NCI-H1417 treated with DMSO at 0.1 percent for 48 hours (cell line): ENCODE results near the gene BAD.

ENCODE experiments used
- DNase-seq: peaks from one replicate; lab custom pipeline; 2025; lab: John Stamatoyannopoulos, UW

Gene BAD

GRCh38 chr11:64227405-64227956, 57.0 kb downstream of the BAD start:
- DNase-seq, result no peak

GRCh38 chr11:64226507-64227051, 57.9 kb downstream of the BAD start:
- DNase-seq, result no peak

DNA sequence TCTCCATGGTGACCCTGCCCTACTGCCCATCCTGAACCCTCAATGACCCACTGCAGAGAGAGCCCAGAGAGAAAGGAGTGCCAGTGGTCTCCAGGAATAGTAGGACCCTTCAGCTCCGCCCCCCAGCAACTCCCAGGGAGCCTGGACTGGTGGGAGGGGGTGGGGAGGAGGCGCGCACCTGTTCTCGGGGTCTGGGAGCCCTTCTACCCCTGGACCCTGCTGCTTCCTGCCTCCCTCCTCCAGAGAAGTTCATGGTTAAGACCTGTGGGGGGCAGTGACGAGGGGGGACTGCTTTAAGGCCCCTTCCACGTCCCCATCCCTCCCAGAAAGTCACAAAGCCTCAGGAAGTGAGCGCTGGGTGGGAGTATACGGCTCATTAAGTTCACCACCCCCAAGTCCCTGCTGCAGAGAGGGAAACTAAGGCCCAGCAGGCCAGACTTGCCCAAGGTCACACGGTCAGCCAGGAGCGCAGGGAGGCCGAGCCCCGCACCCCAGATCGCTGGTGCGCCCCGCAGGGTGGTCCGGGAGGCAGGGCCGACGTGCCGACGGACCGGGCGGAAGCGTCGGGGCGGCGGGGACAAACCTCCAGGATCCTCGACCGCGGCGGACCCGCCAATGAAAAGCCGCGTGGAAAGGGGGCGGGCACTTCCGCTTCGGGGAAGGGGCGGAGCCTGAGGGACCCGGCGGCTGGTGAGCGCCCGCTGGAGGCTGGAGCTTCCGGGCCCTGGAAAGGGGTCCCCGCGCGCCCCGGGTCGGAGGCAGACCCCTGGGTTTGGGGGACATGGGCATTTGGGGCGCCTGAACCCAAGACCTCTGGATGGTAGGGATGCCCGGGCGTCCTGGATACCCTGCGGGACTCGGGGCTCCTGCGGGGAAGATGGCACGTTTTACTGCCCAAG, 58.6 kb downstream of the BAD start, which contains the start of the genes NUDT22 and TRPT1:
Gene NUDT22 (plus strand): TSS at position 667 of the 899 bp plus-strand sequence. CDS start 379 bp downstream, outside the sequence.
Gene TRPT1 (minus strand): TSS at position 579 of the 899 bp plus-strand sequence. CDS start 326 bp downstream, at position 253.
- no peak for DNase-seq

DNA sequence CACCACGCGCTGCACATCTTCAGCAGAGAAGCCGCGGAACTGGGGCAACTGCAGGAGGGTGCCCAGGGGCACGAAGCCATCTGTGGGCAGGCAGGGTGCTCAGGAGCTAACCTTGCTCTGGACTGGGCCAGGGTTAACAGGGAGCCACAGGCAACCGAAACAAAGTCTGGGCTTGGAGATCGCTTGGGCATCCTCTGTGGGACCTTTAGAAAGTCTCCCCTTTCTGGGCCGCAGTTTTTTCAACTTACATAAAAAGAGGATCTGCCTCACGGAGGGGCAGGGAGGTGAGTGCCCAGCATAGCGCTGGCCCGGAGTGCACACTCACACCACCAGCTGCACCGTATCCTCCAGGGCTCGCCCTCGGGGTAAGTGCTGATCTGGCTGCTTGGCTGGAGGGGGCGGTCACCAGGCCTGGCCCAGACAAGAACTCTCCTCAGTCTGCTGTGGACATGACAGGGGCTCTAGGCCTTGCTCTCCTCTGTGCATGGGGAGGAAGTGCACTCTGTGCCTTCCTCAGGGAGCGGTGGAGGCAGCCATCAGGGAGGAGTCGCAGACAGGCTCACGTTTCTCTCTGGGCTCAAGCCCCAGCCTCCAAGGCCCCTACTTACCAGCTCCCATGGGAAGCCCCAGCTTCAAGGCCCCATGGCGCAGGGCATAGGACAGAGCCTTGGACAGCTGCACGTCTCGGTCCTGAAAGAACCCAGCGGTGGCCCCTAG, 59.4 kb downstream of the BAD start:
- DNase-seq, result no peak

GRCh38 chr11:64224151-64224890, 60.1 kb downstream of the BAD start:
- DNase-seq, result no peak

GRCh38 chr11:64223001-64223651, 61.3 kb downstream of the BAD start:
- DNase-seq, result no peak

DNA sequence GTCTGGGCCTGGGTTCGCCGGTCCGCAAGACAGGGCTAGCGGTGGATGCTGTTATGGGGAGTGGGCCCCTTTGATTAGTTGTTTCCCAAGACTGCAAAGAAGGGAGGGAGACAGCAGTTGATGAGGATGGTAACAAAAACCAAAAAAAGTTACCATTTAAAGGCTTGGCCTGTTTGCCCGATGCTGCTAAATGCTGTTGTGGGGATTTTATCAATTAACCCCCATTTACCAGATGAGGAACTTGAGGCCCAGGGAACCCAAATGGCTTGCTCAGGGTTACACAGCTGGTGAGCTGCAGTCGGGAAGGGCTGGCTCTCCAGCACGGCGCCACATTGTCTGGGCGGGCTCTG, 61.8 kb downstream of the BAD start:
- DNase-seq, result no peak

- DNase-seq, result no peak
Observed at GRCh38 chr11:64220798-64221197, 63.7 kb downstream of the BAD start.

DNA sequence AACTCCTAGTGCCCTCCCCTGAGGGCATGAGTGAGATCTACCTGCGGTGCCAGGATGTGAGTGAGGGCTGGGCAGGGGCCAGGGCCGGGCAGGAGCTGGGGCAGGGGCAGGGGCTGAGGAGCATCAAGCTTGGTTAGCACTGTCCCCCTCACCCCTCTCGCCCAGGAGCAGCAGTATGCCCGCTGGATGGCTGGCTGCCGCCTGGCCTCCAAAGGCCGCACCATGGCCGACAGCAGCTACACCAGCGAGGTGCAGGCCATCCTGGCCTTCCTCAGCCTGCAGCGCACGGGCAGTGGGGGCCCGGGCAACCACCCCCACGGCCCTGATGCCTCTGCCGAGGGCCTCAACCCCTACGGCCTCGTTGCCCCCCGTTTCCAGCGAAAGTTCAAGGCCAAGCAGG, 64.2 kb downstream of the BAD start:
- DNase-seq, result no peak
